GM19395 (cell line): ENCODE data around the gene LENG1.

Experiments
- ATAC-seq: cut with Tn5 transposase; IDR thresholded peaks from one replicate; pipeline ENCODE4 v1.9.1; 2021; ENCODE audit warnings: mild to moderate bottlenecking, moderate library complexity; ENCODE audit not compliant: unreplicated experiment

Gene LENG1

GRCh38 chr19:54142166-54142780 is 17.2 kb downstream of the LENG1 start:
- no peak for ATAC-seq

GRCh38 chr19:54141356-54141755 is 18.2 kb downstream of the LENG1 start:
- no peak for ATAC-seq

GRCh38 chr19:54138489-54139256 is 20.8 kb downstream of the LENG1 start:
- no peak for ATAC-seq

DNA sequence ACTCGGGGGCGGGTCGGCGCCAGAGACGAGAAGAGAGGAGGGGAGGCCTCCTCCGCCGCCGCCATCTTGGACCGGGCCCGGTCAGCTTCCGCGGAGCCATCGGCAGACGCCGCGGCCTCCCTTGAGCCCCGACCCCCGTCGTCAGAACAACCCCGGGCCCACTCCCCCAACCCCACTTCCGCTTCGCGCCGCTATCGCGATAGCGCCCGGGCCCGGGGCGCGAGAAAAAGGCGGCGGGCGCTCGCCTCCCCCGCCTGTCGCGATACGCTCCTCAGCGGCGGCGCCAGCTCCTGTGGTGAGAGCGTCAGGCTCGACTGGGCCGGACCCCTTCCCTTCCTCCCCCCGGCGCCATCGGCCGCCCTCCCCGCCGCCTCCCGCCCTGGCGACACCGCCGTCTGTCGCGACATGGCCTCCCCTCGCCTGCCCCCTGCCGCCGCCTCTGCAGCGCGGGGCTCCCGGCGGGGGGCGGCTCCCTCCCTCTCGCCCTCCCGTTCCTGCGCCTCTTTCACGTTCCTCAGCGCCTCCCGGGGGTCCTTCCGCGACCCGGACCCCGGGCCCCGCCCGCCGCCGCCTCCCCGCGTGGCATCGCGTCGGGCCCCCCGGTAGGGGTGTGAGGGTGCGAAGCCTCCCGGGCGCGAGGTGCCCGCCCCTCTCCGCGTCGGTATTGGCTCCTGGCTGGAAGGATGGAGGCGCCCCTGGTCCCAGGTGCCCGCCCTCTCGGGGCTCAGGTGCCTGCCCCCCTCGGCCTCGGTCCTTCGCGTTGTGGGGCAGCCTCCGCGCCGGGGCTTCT is 21.6 kb downstream of the LENG1 start, which contains the start of gene CNOT3:
TSS of gene CNOT3 (plus strand) at position 64 of the 790 bp plus-strand sequence. CDS start 5,217 bp downstream, outside the sequence.
- ATAC-seq, result no peak

DNA sequence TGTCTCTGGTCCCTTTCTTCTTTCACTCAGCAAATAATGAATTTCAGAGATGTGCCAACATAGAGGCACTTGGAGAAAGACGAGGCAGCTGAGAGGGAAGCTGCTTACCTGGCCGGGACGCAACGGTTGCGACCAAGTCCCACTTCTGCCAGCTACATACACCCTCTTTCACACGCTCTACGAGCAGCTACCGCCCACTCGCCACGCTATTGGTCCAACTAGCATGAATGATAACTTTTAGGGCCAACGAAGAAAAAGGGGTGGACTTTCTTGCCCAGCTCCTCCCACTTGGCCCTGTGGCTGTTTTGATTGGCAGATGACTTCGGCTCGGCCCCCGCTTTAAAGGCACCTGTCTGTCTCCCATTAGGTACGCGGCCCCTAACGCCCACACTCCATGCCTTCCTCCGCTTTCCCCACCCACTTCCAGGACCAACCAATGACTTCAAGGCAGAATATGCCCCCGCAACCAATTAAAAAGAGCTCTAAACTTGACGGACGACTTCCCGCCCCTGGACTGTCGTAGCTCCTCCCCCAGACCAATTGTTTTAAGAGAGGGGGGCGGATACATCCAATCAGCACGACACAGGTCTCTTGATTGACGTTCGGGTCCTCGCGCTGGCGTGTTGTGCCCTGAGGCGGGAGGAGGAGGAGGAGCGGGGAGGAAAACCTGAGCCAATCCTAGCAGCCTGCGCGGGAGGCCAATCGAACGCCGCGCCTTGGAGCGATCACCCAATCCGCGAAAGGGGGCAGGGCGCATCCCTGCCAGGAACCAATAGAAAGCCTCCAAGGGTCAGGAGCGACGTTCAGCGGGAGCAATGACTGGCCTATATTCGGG is 22.4 kb downstream of the LENG1 start:
- ATAC-seq, result peak; percentile 82

DNA sequence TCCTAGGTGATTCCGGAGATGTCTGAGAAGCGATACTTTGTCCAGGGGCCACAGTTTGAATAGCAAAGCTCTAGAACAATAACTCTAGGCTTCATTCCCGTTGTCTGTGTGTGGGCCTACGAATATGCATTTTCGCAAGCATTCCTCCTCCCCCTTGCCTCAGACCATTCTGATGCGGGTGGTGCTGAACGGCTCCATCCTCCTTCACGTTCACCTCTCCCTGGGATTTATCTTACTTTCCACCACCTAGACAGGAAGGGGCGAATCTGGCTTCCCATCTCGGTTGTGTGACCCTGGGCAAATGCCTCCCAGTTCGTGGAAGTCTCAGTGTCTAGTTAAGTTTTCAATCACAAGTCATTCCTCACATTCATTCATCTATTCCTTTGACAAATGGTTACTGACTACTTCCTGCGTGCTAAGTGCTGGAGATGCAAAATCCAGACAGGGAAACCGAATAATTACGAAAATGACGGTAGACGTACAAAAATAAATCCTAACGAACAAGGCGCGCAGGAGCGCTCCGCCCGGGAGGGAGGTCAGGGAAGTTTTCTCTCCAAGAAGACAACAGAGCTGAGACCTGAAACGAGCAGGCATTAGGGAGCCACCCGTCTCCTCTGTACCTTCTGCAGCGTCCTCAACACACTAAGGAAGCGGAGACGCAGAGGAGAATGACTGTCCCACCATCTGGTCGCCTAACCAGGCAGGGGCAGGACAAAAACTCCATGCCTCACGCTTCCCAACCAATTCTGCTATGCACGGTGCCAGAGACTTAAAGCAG is 23.2 kb downstream of the LENG1 start:
- peak; percentile 2 for ATAC-seq

- no peak for ATAC-seq
These were observed 25.4 kb downstream of the LENG1 start for GRCh38 chr19:54133957-54134590.

DNA sequence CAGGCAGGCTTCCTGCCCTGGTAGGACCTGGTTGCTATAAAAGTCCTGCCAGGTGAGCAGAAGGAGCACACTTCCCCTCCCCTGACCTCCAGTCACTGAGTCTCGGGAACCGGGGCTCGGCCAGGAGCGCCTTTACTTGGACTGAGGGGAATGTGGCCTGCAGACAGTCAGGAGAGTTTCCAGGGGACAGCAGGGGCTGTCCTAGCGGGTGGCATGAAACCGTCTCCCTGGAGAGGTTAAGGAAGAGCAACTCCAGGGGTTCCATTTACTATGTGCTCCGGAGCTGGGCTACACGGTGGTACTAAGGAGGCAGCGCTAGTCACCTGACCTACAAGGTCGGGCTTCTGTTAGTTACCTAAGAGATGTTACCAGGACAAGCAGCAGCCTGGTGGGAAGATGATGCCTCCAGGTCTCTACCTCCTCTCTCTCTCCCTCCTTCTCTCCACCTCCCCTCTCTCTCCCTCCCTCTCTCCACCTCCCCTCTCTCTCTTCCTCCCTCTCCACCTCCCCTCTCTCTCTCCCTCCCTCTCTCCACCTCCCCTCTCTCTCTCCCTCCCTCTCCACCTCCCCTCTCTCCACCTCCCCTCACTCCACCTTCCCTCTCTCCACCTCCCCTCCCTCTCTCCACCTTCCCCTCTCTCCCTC is 26.1 kb downstream of the LENG1 start:
- no peak for ATAC-seq

DNA sequence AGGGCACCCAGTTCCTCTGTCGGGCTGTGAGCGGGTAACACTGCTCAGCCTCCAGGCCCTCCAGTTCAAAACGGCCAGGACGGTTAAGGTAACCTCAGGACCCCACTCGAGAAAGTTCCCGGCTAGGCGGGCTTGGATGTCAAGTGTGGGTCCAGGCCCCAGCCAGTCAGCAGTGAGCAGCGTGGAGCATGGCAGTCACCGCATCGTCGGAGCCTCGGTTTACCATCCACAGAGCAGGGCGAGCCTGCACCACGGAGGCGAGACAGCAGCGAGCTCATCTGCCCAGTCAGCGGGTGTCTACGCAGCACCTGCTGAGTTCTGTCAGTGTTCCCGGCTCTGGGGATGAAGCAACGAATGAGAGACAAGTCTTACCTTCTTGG is 29.9 kb downstream of the LENG1 start:
- ATAC-seq, result no peak

GRCh38 chr19:54128796-54129616 is 30.5 kb downstream of the LENG1 start:
- ATAC-seq, result no peak

DNA sequence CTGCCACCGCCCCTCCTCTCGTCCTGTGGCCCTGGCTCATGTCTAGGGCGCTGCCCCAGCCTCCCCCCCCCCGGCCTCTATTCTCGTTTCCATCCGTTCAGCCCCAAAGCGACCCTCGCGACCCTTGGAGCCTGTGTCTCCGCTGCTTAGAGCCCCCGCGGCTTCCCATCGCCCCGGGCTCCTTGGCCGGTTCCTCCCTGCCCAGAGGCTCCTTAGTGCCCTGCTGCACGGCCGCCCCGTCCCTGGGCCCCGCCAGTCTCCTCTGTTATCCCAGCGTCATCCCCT is 31.1 kb downstream of the LENG1 start:
- no peak for ATAC-seq

- ATAC-seq, result no peak
These were observed 31.7 kb downstream of the LENG1 start for GRCh38 chr19:54127688-54128440.

- no peak for ATAC-seq
These were observed 33.8 kb downstream of the LENG1 start for GRCh38 chr19:54125713-54126112.

GRCh38 chr19:54124393-54124792 is 35.1 kb downstream of the LENG1 start:
- ATAC-seq, result no peak

GRCh38 chr19:54123682-54124081 is 35.8 kb downstream of the LENG1 start:
- ATAC-seq, result no peak

GRCh38 chr19:54121259-54121658 is 38.3 kb downstream of the LENG1 start:
- ATAC-seq, result no peak

DNA sequence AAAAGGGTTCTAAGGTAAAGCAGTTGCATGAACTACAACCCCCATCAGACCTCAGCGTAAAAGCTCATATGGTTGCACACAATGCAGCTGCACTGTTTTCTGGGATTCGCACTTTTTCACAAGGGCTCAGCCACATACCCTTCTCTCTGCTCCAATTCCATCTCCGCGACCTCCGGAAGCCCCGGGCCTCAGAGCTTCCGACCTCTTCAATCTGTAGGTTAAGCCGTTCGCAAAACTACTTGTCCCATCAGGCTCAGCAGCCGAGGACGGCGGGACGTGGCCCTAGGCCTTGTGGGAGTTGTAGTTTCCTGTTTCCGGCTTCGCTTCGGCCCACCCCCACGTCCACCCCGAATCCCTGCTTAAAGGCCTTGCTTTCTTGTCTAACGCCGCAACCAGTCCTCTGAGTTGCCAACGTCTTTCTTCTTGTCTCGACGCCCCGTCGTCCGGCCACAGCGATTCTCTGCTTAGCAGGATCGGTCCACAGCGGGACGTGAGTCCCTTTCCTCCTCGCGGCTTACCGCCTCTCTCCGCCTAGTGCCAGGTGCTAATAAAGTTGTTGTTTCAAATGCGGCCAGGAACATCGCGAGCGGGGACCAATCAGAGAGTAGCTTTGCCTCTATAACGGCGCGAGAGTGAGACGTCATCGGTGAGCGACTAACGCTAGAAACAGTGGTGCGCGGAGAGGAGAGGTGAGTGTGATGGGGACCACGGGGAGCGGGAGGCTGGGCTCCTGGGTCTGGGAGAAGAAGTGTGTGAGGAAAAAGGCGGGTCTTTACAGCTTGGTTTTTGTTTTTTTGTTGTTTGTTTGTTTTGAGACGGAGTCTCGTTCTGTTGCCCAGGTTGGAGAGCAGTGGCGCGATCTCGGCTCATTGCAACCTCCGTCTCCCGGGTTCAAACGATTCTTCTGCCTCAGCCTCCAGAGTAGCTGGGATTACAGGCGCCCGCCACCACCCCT is 44.1 kb downstream of the LENG1 start, which contains the start of the genes PRPF31 and TFPT:
TSS of gene PRPF31 (plus strand) at position 646 of the 955 bp plus-strand sequence. CDS start 2,525 bp downstream, outside the sequence.
TSS of gene TFPT (minus strand) at position 549 of the 955 bp plus-strand sequence. CDS start at position 161, 388 bp downstream.
- ATAC-seq, result peak; percentile 82
